Measurements from ENCODE around the gene RAB11B.
A peak's percentile ranks its signal among the peaks of the same experiment; 100 is the strongest.
"Not testable (repeated sequence)": the region's sequence is repeated elsewhere in the genome, so short reads cannot be mapped to it uniquely, and the experiment has no call there.

Gene RAB11B

GRCh38 chr19:8389891-8390616, at the start of gene RAB11B:
Gene RAB11B (plus strand): TSS chr19:8390360. CDS start chr19:8390417, 57 bp downstream.
- peak; percentile 98 to 99 (median 98) for DNase-seq (ENCODE audit: low read depth in 2 of 3, low spot score in 1 of 3)

- not testable (repeated sequence) for DNase-seq (ENCODE audit: low read depth in 2 of 3, low spot score in 1 of 3)
Measured at GRCh38 chr19:8341504-8341903, 48.7 kb upstream of the RAB11B start.

DNA sequence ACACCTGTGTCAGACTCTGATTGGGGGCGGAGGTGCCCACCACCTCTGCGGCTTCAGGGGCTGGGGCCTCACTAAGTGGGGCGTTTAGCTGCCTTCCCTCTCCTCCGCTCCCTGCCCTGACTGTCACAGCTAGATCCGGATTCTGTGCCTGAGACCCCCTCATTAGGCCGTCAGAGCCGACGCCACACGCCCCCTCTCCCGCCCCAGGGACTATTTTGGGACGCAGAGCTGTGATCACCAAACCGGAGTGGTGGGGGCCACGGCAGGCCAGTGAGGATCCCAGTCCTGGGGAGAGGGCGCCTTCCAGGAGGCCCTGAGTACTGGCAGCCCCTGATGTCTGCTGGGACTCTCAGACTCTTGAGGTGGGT, 47.9 kb upstream of the RAB11B start:
- no peak for DNase-seq (ENCODE audit: low read depth in 2 of 3, low spot score in 1 of 3)

DNA sequence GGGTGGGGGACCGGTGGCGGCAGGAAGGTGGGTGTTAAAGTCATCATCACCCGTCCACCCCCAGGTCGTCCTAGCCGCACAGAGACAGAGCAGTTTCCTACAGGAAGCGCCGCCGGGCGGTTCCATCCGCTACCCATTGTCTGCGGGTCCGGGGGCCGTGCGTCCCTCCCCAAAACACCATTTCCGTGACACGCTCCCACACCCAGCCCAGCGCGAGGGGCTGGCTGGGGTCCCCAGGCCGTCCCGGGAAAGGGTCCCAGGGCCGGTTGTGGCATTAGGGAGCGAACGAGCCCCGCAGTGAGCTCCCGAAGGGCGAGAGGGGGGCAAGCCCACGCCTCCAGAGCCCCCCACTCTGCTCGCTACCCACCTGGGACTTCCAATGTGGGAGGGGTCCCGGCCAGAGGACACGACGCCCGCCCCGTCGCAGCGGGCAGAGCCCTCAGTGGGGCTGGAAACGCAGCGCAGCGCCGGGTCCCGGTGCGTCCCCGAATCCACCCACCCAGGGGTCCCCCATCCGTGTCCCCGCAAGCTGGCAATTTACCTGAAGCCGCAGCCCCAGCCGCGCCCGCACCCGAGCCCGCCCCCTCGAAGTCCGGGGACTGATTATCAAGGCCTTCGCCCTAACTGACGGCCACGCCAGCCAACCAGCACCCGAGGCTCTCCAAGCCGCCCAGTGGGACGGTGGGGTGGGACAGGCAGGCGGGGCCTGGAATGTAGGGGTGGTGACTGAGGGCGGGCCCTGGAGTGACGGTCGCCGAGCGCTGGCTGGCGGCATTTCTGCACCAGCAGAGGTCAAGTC, 47.3 kb upstream of the RAB11B start, which contains the start of gene KANK3:
Gene KANK3, minus strand, starts transcription at position 579 of the 799 bp plus-strand sequence. CDS start 5,434 bp downstream, outside the sequence.
- peak; percentile 88 to 93 (median 88) for DNase-seq (ENCODE audit: low read depth in 2 of 3, low spot score in 1 of 3)

GRCh38 chr19:8343483-8343844, 46.7 kb upstream of the RAB11B start:
- no peak for DNase-seq (ENCODE audit: low read depth in 2 of 3, low spot score in 1 of 3)

DNA sequence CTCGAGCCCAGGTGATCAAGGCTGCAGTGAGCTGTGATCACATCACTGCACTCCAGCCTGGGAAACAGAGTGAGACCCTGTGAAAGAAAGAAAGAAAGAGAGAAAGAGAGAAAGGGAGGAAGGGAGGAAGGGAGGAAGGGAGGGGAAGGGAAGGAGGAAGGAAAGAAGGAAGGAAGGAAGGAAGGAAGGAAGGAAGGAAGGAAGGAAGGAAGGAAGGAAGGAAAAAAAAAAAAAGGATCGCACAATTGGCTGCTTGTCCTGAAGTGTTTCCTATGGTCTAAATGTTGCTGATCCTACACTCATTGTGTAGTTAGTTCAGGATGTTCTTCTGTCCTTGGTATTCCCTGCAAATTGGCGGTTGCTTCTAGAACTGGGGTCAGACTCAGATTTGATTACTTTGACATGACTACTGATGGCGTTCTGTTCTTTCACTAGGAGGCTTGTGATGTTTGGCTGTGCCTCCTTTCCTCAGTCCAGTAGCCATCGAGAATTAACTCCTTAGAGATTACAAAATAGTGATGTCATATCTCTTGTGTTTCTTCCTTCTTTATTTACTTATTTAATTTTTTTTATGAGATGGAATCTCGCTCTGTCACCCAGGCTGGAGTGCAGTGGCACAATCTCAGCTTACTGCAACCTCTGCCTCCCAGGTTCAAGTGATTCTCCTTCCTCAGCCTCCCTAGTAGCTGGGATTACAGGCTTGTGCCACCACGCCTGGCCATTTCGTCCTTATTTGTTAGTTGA, 40.4 kb upstream of the RAB11B start:
- not testable (repeated sequence) for DNase-seq (ENCODE audit: low read depth in 2 of 3, low spot score in 1 of 3)

DNA sequence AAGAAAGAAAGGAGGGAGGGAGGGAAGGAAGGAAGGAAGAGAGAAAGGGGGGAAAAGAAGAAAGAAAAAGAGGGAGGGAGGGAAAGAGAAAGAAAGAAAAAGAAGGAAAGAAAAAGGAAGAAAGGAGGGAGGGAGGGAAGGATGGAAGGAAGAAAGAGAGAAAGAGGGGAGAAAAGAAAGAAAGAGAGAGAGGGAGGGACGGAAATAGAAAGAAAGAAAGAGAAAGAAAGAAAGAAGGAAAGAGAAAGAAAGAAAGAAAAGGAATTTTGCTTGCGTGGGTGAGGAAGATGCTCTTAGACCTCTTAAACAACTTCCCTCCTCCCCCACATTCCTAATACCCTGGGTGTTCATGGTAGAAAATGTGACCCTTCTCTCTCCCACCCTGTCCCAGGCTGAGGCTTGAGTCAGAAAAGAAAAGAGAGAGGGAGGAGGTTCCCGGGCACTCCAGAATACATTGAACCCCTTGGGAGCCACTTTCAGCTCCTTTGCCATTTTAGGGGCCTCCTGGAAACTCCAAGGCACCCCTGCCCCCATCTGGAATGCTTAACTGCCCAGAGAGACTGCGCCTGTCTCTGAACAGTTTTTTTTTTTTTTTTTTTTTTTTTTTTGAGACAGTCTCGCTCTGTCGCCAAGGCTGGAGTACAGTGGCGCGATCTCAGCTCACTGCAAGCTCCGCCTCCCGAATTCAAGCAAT, 37.9 kb upstream of the RAB11B start:
- no peak for DNase-seq (ENCODE audit: low read depth in 2 of 3, low spot score in 1 of 3)

GRCh38 chr19:8352845-8353244, 37.3 kb upstream of the RAB11B start:
- DNase-seq (ENCODE audit: low read depth in 2 of 3, low spot score in 1 of 3) = not testable (repeated sequence)

DNA sequence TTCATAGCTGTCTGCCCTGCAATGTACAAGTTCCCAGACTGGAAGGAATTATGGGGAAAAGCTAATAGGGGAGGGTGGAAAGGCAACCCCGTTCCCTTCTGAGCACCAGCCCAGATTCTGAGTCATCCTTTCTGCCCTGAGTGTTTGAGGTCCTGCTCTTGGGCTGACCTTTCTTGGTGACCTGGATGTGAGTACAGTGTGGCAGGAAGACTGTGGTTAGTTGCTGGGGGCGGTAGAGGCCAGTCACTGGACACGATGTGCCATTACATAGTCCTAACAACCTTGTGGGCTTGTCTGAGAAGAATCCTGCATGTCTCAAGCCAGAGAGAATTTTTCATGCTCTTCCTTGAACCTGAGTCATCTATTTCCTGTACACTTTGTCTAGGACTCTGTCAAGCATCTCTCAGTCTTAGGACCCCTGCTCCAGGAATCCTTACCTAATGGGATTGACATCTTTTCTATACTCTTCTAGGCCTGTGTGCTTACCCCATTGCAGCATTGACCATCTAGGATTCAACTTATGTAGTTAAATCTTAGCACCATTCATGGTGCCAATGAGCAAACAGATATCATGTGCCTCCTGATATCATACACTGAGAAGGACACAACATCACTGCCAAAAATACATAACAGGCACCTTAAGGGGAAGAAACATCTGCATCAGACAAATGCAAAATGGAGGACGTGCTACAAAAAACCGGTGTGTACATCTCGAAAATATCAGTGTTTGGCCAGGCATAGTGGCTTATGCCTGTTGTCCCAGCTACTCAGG, 34.3 kb upstream of the RAB11B start:
- no peak for DNase-seq (ENCODE audit: low read depth in 2 of 3, low spot score in 1 of 3)

GRCh38 chr19:8357007-8357521, 33.1 kb upstream of the RAB11B start:
- no peak for DNase-seq (ENCODE audit: low read depth in 2 of 3, low spot score in 1 of 3)

DNA sequence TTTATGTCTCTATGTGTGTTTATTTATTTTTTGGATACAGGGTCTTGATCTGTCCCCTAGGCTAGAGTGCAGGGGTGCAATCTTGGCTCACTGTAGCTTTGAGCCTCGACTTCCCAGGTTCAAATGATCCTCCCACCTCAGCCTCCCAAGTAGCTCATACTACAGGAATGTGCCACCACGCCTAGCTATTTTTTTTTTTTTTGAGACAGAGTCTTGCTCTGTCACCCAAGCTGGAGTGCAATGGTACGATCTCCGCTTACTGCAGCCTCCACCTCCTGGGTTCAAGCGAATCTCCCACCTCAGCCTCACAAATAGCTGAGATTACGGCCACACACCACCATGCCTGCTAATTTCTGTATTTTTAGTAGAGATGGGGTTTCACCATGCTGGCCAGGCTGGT, 31.2 kb upstream of the RAB11B start:
- no peak for DNase-seq (ENCODE audit: low read depth in 2 of 3, low spot score in 1 of 3)

GRCh38 chr19:8360196-8360595, 30.0 kb upstream of the RAB11B start:
- no peak for DNase-seq (ENCODE audit: low read depth in 2 of 3, low spot score in 1 of 3)

DNA sequence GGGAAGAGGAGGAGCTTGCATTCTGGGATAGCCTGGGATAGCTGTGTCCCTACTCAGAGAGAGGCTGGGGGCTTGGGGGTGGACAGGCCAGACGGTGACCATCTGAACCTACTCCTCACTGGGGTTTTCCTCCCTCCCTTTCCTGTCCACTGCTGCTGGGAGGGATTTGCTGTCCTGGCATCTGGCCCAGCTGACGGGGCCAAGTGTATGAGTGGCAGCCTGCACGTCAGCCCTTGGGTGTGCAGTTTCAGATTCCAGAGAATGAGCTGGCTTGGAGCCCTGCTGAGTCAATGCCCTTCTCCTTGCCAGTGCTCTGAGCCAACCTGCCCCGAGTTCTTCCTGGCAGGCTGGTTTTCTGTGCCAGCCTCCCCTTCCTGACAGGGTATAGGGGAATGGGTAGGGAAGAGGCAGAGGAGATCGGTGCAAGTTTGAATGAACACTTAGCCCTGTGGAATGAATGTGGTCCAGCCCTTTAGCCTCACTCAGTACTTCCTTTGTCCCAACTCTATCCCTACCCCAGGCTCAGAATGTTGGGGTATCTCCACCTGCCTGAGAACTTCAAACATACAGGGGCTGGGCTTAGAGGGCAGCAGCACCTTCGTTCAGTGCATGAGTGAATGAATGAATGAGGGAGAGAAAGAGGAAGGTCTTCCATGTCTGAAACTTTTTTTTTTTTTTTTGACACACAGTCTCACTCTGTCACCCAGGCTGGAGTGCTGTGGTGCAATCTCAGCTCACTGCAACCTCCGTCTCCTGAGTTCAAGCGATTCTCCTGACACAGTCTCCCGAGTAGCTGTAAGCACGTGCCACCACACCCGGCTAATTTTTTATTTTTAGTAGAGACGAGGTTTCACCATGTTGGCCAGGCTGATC, 28.0 kb upstream of the RAB11B start:
- DNase-seq (ENCODE audit: low read depth in 2 of 3, low spot score in 1 of 3) = peak in 1 of 3 donors; percentile 31

- peak; percentile 30 to 70 (median 60) for DNase-seq (ENCODE audit: low read depth in 2 of 3, low spot score in 1 of 3)
Measured at GRCh38 chr19:8363803-8364771, 26.1 kb upstream of the RAB11B start, which contains the start of gene ANGPTL4. Gene ANGPTL4 (plus strand): TSS chr19:8364155. CDS start chr19:8364322, 167 bp downstream.

GRCh38 chr19:8366121-8366581, 24.0 kb upstream of the RAB11B start:
- no peak for DNase-seq (ENCODE audit: low read depth in 2 of 3, low spot score in 1 of 3)

- no peak for DNase-seq (ENCODE audit: low read depth in 2 of 3, low spot score in 1 of 3)
Measured at GRCh38 chr19:8366961-8367326, 23.2 kb upstream of the RAB11B start.

GRCh38 chr19:8367327-8368001, 22.7 kb upstream of the RAB11B start:
- no peak for DNase-seq (ENCODE audit: low read depth in 2 of 3, low spot score in 1 of 3)
